ENCODE data around the gene FER1L5. TPM values are rescaled to one million over a fixed set of nuclear protein-coding genes. Genes with fewer than 3 reads are reported as not detected.

The FER1L5 gene
- total RNA-seq, 1 donor, result 0.86 TPM

- no peak overlapping the region for H3K4me3 ChIP-seq (ENCODE audit: low read depth, low read length)
These were observed 23.8 kb upstream of the FER1L5 start for GRCh38 chr2:96618596-96619283.

GRCh38 chr2:96622544-96622943, 20.0 kb upstream of the FER1L5 start:
- TF ChIP-seq CTCF (IDR thresholded peaks at IDR 0.05; ENCODE audit: insufficient read depth, low read depth, low read length), result no peak
- no peak for DNase-seq (ENCODE audit: low read depth)
- H3K4me3 ChIP-seq (ENCODE audit: low read depth, low read length), result no peak overlapping the region

More at GRCh38 chr2:96618596-96619283, 23.8 kb upstream of the FER1L5 start:
- no peak for TF ChIP-seq CTCF (IDR thresholded peaks at IDR 0.05; ENCODE audit: insufficient read depth, low read depth, low read length)
- DNase-seq (ENCODE audit: low read depth), result peak; percentile 83

- no peak overlapping the region for H3K4me3 ChIP-seq (ENCODE audit: low read depth, low read length)
- DNase-seq (ENCODE audit: low read depth), result no peak
- TF ChIP-seq CTCF (IDR thresholded peaks at IDR 0.05; ENCODE audit: insufficient read depth, low read depth, low read length), result no peak
These were observed 19.4 kb upstream of the FER1L5 start for GRCh38 chr2:96623116-96623515.

GRCh38 chr2:96625571-96626552, 16.7 kb upstream of the FER1L5 start:
- DNase-seq (ENCODE audit: low read depth), result no peak
- H3K4me3 ChIP-seq (ENCODE audit: low read depth, low read length), result no peak overlapping the region
- no peak for TF ChIP-seq CTCF (IDR thresholded peaks at IDR 0.05; ENCODE audit: insufficient read depth, low read depth, low read length)

GRCh38 chr2:96626553-96626942, 16.0 kb upstream of the FER1L5 start:
- DNase-seq (ENCODE audit: low read depth), result no peak
- no peak overlapping the region for H3K4me3 ChIP-seq (ENCODE audit: low read depth, low read length)
- TF ChIP-seq CTCF (IDR thresholded peaks at IDR 0.05; ENCODE audit: insufficient read depth, low read depth, low read length), result no peak

GRCh38 chr2:96631804-96632435, 10.6 kb upstream of the FER1L5 start:
- no peak overlapping the region for H3K4me3 ChIP-seq (ENCODE audit: low read depth, low read length)
- no peak for TF ChIP-seq CTCF (IDR thresholded peaks at IDR 0.05; ENCODE audit: insufficient read depth, low read depth, low read length)
- peak; percentile 47 for DNase-seq (ENCODE audit: low read depth)

Data from fibroblast of villous mesenchyme (primary cell).